ENCODE results near the gene POLR2J3.
"Not testable (repeated sequence)": the region's sequence is repeated elsewhere in the genome, so short reads cannot be mapped to it uniquely, and the experiment has no call there.

GRCh38 chr7:102544372-102544771 lies 28.0 kb downstream of the POLR2J3 start:
- TF ChIP-seq CTCF (conservative IDR thresholded peaks at IDR 0.05; ENCODE audit: low read depth, low read length); EZH2phosphoT487 (IDR thresholded peaks at IDR 0.05; ENCODE audit: borderline replicate concordance, low read length); EZH2 (IDR thresholded peaks at IDR 0.05; ENCODE audit: low read length, unreplicated experiment): not testable (repeated sequence)
